Mesothelial cell of epicardium (in vitro differentiated cells): Measurements from ENCODE around the gene RIMKLB. TPM values are rescaled to one million over a fixed set of nuclear protein-coding genes. Genes with fewer than 3 reads are reported as not detected.
"Not testable (repeated sequence)": the region's sequence is repeated elsewhere in the genome, so short reads cannot be mapped to it uniquely, and the experiment has no call there.

Experiments
- DNase-seq, 2 experiments: peaks; one replicate each; pipeline ENCODE4 v3.0.0; 2021; ENCODE audit warnings: low spot score in 2 of 2; ENCODE audit not compliant: unreplicated experiment in 2 of 2
- H3K27ac Mint-ChIP-seq: 2 replicates; pipeline ENCODE4 v1.8.0; 2021; ENCODE audit warnings: mixed read lengths
- H3K27me3 Mint-ChIP-seq: 2 replicates; pipeline ENCODE4 v1.8.0; 2021; ENCODE audit warnings: low read depth, mixed read lengths
- H3K36me3 Mint-ChIP-seq: 2 replicates; pipeline ENCODE4 v1.8.0; 2021; ENCODE audit warnings: mixed read lengths
- H3K4me1 Mint-ChIP-seq: 2 replicates; pipeline ENCODE4 v1.8.0; 2021; ENCODE audit warnings: mixed read lengths
- H3K4me3 Mint-ChIP-seq: 2 replicates; pipeline ENCODE4 v1.8.0; 2021; ENCODE audit warnings: mild to moderate bottlenecking, moderate library complexity, mixed read lengths
- H3K9me3 Mint-ChIP-seq: 2 replicates; pipeline ENCODE4 v1.8.0; 2021; ENCODE audit warnings: mixed read lengths
- CTCF ChIP-seq: fragments of 200-600 bp; sonication (generic); IDR thresholded peaks from one replicate; pipeline ENCODE4 v1.5.0; 2021; ENCODE audit warnings: antibody characterized with exemption; ENCODE audit not compliant: unreplicated experiment
- total RNA-seq: library from RNA; stranded (reverse); gene quantifications from 3 replicates; pipeline ENCODE4 v1.2.1, GENCODE V29; 2021

RIMKLB gene
- total RNA-seq, 1 donor from 2014 or later = 124 TPM

- no peaks in the 10 kb centered on the region for H3K9me3 Mint-ChIP-seq
- H3K27ac Mint-ChIP-seq = no peak overlapping the region
- H3K4me1 Mint-ChIP-seq = peaks cover 18% of the 10 kb centered on the region
Measured at GRCh38 chr12:8817856-8818255, 120.1 kb downstream of the RIMKLB start.

GRCh38 chr12:8818526-8818925 lies 120.7 kb downstream of the RIMKLB start:
- Mint-ChIP-seq H3K36me3 (no peaks in the 10 kb centered on the region), H3K4me1 (peaks cover 22% of the 10 kb centered on the region), H3K27ac (no peak overlapping the region), H3K27me3 (no peaks in the 10 kb centered on the region), H3K9me3 (no peaks in the 10 kb centered on the region), H3K4me3 (no peak overlapping the region)
- DNase-seq = no peak
- TF ChIP-seq CTCF = no peak

More at GRCh38 chr12:8817856-8818255, 120.1 kb downstream of the RIMKLB start:
- no peaks in the 10 kb centered on the region for H3K36me3 Mint-ChIP-seq
- no peak for TF ChIP-seq CTCF
- no peak overlapping the region for H3K4me3 Mint-ChIP-seq
- no peak for DNase-seq
- no peaks in the 10 kb centered on the region for H3K27me3 Mint-ChIP-seq

GRCh38 chr12:8819666-8819980 lies 121.8 kb downstream of the RIMKLB start:
- Mint-ChIP-seq H3K27ac (peak overlapping the region; percentile 48), H3K4me3 (no peak overlapping the region)

GRCh38 chr12:8820676-8821407 lies 123.1 kb downstream of the RIMKLB start:
- H3K27me3 Mint-ChIP-seq, H3K36me3 Mint-ChIP-seq, DNase-seq, H3K4me3 Mint-ChIP-seq: not testable (repeated sequence)
- peak overlapping the region; percentile 69 for H3K27ac Mint-ChIP-seq
- H3K9me3 Mint-ChIP-seq = peaks cover 12% of the 10 kb centered on the region
- H3K4me1 Mint-ChIP-seq = peaks cover 27% of the 10 kb centered on the region

More at GRCh38 chr12:8819666-8819980, 121.8 kb downstream of the RIMKLB start:
- Mint-ChIP-seq H3K36me3 (no peaks in the 10 kb centered on the region), H3K27me3 (no peaks in the 10 kb centered on the region), H3K4me1 (peaks cover 27% of the 10 kb centered on the region), H3K9me3 (peaks cover under 1% of the 10 kb centered on the region)
- TF ChIP-seq CTCF = no peak
- no peak for DNase-seq

- no peak for DNase-seq
- Mint-ChIP-seq H3K27ac (no peak overlapping the region), H3K9me3 (peaks cover 14% of the 10 kb centered on the region), H3K36me3 (peaks cover 5% of the 10 kb centered on the region), H3K4me3 (no peak overlapping the region), H3K27me3 (no peaks in the 10 kb centered on the region), H3K4me1 (peaks cover 27% of the 10 kb centered on the region)
- no peak for TF ChIP-seq CTCF
Measured at GRCh38 chr12:8821591-8821990, 123.8 kb downstream of the RIMKLB start.

GRCh38 chr12:8822298-8822697 lies 124.5 kb downstream of the RIMKLB start, which contains the start of gene A2ML1:
TSS of gene A2ML1 (plus strand) at chr12:8822621. CDS start at chr12:8822652, 31 bp downstream.
- H3K4me1 Mint-ChIP-seq = peaks cover 29% of the 10 kb centered on the region
- no peak for DNase-seq
- H3K36me3 Mint-ChIP-seq = peaks cover 7% of the 10 kb centered on the region
- no peak for TF ChIP-seq CTCF
- no peaks in the 10 kb centered on the region for H3K27me3 Mint-ChIP-seq
- H3K4me3 Mint-ChIP-seq = no peak within 1 kb of the TSS
- H3K9me3 Mint-ChIP-seq = peaks cover 15% of the 10 kb centered on the region
- peak within 1 kb of the TSS; percentile 34 for H3K27ac Mint-ChIP-seq
